NCI-H1105 treated with DMSO at 0.1 percent for 48 hours (cell line): ENCODE data around the gene NR6A1.

Experiments used
- DNase-seq: peaks from one replicate; lab custom pipeline; 2025; lab: John Stamatoyannopoulos, UW

NR6A1 gene

DNA sequence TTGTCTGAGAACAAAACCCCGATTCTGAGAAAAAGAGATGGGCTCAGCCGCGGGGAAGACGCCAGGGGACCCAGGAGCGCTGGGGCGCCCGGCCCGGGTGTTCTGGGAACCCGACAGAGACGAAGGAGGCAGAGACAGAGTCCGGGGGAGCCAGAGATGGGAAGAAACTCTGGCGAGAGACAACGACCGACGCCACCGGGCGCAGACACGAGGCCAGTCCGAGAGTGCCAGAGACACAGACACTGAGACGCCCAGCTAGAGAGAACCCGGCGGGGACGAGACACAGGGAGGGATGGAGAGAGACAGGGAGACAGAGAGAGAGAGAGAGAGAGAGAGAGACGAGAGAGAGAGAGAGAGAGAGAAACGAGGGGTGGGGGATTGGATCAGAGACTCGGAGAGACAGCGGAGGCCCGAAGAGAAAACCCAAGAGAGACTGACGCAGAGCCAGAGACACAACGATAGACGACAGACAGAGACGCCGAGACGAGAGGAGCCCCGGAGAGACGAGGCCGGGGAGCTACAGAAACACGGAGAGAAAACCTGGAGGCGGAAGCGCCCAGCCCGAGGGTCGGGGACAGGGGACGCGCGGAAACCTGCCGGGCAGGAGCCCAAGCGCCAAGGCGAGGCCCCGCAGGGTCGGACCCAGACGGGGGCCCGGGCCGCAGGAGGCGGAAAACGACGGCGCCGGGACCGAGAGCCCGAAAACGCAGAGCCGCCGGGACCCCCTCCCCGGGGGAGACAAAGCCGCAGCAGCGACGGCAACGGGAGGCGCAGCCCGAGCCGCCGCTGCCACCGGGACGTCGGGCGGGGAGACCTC lies 267.2 kb downstream of the NR6A1 start:
- no peak for DNase-seq

- DNase-seq: no peak
These were observed 268.1 kb downstream of the NR6A1 start for GRCh38 chr9:124502711-124503702.

- DNase-seq: no peak
These were observed 269.3 kb downstream of the NR6A1 start for GRCh38 chr9:124501771-124502320.

DNA sequence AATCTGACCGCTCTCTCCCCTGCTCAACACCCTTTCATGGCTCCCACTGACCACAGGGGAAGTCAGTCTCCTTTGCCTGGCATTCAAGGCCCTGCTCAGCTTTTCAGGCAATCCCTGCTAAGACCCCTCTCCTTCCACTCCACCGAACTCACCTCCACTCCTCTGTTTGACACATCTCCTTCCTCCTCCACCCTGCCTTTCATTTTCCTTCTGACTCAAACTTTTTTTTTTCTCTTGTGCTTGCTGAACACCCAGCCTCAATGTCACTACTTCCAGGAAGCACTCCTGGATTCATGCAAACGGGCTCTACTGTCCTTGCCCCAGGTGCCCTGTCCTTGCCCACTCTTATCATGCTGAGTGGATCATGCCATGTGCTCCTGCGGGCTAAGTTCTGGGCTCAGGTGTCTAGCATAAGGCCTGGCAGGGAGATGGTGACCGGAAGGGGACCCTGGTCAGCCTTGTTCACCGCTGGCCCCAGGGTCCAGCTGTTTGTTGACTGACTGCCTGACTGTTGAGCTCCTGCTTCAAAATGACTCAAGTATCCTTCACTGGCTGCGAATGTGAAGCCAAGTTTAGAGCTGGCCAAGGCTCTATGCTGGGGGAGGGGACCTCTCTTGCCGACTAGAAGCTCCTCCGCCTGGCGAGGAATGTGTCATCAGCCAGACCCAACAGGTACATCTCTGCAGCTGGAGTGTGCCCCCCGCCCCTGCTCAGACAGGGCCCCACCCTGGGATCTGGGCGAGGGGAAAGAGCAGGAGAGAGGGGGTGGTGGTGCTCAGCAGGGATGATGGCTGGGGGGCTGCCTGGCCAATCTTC lies 270.1 kb downstream of the NR6A1 start:
- no peak for DNase-seq

- no peak for DNase-seq
These were observed 270.9 kb downstream of the NR6A1 start for GRCh38 chr9:124500028-124500795.

DNA sequence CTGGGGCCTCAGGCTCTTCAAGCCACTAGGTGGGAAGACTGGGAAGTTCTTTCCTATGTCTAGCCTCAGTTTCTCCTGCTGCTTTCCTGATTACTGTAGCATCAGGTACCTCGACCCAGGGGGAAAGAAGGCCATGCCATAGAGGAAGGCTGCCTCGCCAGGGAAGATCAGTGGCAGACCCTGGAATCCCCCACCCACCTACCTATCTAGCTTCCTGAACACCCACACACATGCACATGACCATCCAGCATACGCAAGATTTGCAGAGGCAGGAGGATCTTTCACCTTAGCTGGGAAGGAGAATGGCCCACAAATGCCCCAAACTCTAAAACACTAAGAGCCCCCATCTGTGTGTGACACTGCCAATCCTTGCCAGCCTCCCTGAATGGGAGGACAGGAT lies 271.9 kb downstream of the NR6A1 start:
- no peak for DNase-seq

- DNase-seq: no peak
These were observed 272.5 kb downstream of the NR6A1 start for GRCh38 chr9:124498499-124499146.

DNA sequence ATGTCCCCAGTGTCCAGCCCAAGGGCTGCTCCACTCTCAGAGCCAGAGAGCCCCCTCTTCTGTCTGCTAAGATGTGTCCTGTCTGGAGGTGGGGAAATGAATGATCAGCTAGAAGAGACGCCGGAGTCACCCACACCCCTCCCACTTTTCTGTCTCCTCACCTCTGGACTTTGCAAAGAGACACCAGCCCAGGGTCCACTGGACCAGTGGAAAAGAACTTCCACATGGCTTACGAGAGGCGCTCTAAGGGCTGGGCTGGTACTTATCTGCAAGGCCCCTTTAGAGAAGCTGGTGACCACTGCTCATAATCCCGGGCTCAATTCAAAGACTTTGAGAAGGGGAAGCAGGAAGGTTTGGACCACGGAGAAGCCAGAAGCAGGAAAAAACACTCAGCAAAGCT lies 273.1 kb downstream of the NR6A1 start:
- DNase-seq: no peak

- no peak for DNase-seq
These were observed 273.7 kb downstream of the NR6A1 start for GRCh38 chr9:124497441-124497840.

GRCh38 chr9:124496463-124496862 lies 274.6 kb downstream of the NR6A1 start:
- DNase-seq: no peak

- DNase-seq: no peak
These were observed 275.0 kb downstream of the NR6A1 start for GRCh38 chr9:124496075-124496449.

GRCh38 chr9:124495126-124496074 lies 275.7 kb downstream of the NR6A1 start:
- DNase-seq: no peak

DNA sequence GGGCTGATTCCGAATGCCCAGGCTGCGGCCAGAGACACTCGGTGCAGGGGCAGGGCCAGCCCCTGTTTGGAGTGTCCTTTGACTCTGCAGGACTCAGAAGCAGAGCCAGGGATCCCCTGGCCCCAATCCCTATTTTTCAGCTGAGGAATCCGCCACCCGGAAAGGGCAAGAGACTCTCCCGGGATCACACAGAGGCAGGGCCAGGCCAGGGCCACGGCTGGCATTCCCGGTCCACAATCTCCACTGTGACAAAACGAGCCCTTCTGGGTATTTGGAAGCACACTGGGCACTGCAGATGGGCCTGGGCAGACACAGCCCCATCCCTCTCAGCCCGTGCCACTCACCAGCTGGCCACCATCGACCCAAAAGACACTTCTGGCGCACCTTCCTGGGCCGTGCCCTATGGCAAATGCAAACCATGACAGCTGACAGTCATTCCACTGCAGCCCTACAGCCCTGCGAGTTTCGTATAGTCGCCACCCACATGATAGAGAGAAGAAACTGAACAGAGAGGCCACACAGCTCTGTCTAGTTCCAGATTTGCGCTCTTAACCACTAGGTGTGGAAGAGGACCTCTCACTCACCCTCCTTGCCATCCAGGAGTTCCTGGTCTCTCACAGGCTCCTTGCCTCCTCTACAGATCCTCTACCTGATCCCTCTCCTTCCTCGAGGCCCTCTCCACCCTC lies 277.2 kb downstream of the NR6A1 start:
- DNase-seq: no peak

- no peak for DNase-seq
These were observed 277.9 kb downstream of the NR6A1 start for GRCh38 chr9:124493218-124493617.

- no peak for DNase-seq
These were observed 278.3 kb downstream of the NR6A1 start for GRCh38 chr9:124492818-124493217.

DNA sequence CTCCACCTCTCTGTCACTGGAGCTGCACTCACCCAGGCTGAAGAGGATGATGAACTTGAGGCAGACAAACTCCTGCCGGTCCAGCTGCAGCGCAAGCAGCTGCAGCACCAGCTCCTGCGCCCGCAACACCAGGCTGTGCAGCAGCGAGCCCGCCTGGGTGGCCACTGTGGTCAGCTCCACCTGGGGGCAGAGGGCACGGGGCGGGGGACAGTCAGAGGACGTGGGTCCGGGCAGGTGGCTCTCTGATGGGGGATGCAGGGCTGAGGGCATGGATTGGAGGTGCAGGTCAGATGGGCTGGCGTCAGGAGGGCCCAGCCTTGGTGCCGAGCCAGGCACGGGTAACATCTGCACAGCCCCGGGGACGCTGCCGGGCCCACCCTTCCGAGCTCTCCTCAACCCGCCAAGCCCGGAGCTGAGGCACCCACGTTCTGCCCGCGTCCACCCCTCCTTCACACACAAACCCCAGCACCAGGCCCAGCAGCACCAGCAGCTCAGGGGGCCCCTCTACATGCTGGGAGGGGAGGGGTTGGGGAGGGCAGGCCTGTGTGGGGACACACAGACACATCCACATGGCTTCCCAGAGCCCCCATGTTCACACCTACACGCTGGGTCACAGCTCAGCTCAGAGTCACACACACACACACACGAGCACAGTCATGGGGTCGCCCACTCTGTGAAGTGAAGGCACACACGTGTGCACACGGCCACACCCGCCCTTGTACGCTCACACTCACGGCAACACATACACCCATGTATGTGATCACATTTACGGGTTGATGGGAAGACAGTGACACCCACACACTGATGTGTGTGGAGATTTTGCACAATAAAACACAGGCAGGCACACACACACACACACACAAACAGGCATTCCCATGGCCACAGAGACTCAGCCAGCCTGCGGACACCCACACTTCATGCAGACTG lies 279.8 kb downstream of the NR6A1 start:
- DNase-seq: no peak

- DNase-seq: no peak
These were observed 281.1 kb downstream of the NR6A1 start for GRCh38 chr9:124490004-124490403.

- DNase-seq: no peak
These were observed 281.9 kb downstream of the NR6A1 start for GRCh38 chr9:124489222-124489621.
